Measurements from ENCODE around the gene IKBKE.

The IKBKE gene

GRCh38 chr1:206469933-206470691 lies at the start of gene IKBKE:
Gene IKBKE (plus strand): TSS chr1:206470476. CDS start chr1:206473228, 2,752 bp downstream.
- no peak for DNase-seq

GRCh38 chr1:206421616-206422340 lies 48.5 kb upstream of the IKBKE start:
- DNase-seq, result no peak

- no peak for DNase-seq
Measured at GRCh38 chr1:206422525-206422924, 47.8 kb upstream of the IKBKE start.

GRCh38 chr1:206427291-206427690 lies 43.0 kb upstream of the IKBKE start:
- DNase-seq, result no peak

- no peak for DNase-seq
Measured at GRCh38 chr1:206429421-206429820, 40.9 kb upstream of the IKBKE start.

- no peak for DNase-seq
Measured at GRCh38 chr1:206430031-206430983, 40.0 kb upstream of the IKBKE start.

- no peak for DNase-seq
Measured at GRCh38 chr1:206435445-206435844, 34.8 kb upstream of the IKBKE start.

- DNase-seq, result no peak
Measured at GRCh38 chr1:206438554-206438953, 31.7 kb upstream of the IKBKE start.

GRCh38 chr1:206439205-206439604 lies 31.1 kb upstream of the IKBKE start:
- DNase-seq, result no peak

GRCh38 chr1:206441336-206441967 lies 28.8 kb upstream of the IKBKE start:
- DNase-seq, result no peak

- DNase-seq, result no peak
Measured at GRCh38 chr1:206442101-206442500, 28.2 kb upstream of the IKBKE start.

- no peak for DNase-seq
Measured at GRCh38 chr1:206445116-206445515, 25.2 kb upstream of the IKBKE start.

GRCh38 chr1:206445911-206446356 lies 24.3 kb upstream of the IKBKE start:
- DNase-seq, result no peak

GRCh38 chr1:206446688-206447421 lies 23.4 kb upstream of the IKBKE start:
- DNase-seq, result no peak

GRCh38 chr1:206447422-206447765 lies 22.9 kb upstream of the IKBKE start:
- DNase-seq, result no peak

GRCh38 chr1:206447792-206448191 lies 22.5 kb upstream of the IKBKE start:
- no peak for DNase-seq

GRCh38 chr1:206448471-206448870 lies 21.8 kb upstream of the IKBKE start:
- DNase-seq, result no peak

- no peak for DNase-seq
Measured at GRCh38 chr1:206449565-206449964, 20.7 kb upstream of the IKBKE start.

GRCh38 chr1:206450281-206450680 lies 20.0 kb upstream of the IKBKE start:
- DNase-seq, result no peak

GRCh38 chr1:206451134-206451686 lies 19.1 kb upstream of the IKBKE start:
- no peak for DNase-seq

GRCh38 chr1:206453111-206453510 lies 17.2 kb upstream of the IKBKE start:
- no peak for DNase-seq

- no peak for DNase-seq
Measured at GRCh38 chr1:206455289-206455665, 15.0 kb upstream of the IKBKE start.
